ENCODE results near the gene REC8. TPM values are rescaled to one million over a fixed set of nuclear protein-coding genes. Genes with fewer than 3 reads are reported as not detected.
A peak's percentile ranks its signal among the peaks of the same experiment; 100 is the strongest.

The REC8 gene
- total and polyA plus RNA-seq, 10 of the 15 experiments (the other 5 are each of a cell fraction or from before 2014, with no cell fraction given), result 4.2 to 76.9 (median 29.1) TPM

DNA sequence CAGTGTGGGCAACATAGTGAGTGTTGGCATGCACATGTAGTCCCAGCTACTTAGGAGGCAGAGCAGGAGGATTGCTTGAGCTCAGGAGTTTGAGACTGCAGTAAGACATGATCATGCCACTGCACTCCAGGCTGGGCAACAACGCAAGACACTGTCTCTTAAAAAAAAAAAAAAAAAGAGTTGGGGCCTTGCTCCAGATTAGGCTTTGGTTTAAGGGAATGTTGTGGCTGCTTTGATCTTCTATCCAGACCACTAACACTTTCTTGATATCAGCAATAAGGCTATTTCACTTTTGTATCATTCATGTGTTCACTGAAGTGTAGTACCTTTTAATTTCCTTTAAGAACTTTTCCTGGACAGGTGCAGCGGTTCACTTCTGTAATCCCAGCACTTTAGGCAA is 44.2 kb upstream of the REC8 start (continued):
- TF ChIP-seq, protein P1, sequence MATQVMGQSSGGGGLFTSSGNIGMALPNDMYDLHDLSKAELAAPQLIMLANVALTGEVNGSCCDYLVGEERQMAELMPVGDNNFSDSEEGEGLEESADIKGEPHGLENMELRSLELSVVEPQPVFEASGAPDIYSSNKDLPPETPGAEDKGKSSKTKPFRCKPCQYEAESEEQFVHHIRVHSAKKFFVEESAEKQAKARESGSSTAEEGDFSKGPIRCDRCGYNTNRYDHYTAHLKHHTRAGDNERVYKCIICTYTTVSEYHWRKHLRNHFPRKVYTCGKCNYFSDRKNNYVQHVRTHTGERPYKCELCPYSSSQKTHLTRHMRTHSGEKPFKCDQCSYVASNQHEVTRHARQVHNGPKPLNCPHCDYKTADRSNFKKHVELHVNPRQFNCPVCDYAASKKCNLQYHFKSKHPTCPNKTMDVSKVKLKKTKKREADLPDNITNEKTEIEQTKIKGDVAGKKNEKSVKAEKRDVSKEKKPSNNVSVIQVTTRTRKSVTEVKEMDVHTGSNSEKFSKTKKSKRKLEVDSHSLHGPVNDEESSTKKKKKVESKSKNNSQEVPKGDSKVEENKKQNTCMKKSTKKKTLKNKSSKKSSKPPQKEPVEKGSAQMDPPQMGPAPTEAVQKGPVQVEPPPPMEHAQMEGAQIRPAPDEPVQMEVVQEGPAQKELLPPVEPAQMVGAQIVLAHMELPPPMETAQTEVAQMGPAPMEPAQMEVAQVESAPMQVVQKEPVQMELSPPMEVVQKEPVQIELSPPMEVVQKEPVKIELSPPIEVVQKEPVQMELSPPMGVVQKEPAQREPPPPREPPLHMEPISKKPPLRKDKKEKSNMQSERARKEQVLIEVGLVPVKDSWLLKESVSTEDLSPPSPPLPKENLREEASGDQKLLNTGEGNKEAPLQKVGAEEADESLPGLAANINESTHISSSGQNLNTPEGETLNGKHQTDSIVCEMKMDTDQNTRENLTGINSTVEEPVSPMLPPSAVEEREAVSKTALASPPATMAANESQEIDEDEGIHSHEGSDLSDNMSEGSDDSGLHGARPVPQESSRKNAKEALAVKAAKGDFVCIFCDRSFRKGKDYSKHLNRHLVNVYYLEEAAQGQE (IDR thresholded peaks at IDR 0.05; ENCODE audit: low read depth, low read length), result no peak
- TF ChIP-seq MYC (IDR thresholded peaks at IDR 0.05; ENCODE audit: insufficient read depth, insufficient read length, insufficient replicate concordance, low read length, severe bottlenecking) (no peak), GABPA (IDR thresholded peaks at IDR 0.05; ENCODE audit: low read depth) (no peak), RUNX3 (IDR thresholded peaks at IDR 0.05; ENCODE audit: low read length) (peak; percentile 71)

DNA sequence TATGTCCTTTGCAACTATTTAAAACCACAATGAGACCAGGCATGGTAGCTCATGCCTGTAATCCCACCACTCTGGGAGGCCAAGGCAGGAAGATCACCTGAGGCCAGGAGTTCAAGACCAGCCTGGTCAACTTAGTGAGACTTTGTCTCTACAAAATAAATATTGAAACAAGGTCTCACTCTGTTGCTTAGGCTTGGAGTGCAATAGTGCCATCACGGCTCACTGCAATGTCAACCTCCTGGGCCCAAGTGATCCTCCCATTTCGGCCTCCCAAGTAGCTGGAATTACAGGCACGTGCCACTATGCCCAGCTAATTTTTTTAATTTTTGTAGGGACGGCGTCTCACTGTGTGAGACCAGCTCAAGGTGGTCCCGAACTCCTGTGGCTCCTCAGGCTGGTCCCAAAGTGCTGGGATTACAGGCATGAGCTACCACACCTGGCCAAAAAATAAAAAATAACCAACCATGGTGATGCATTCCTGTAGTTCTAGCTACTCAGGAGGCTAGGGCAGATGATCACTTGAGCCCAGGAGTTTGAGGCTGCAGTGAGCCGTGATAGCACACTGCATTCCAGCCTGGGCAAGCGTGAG is 42.4 kb upstream of the REC8 start:
- H3K9me3 ChIP-seq (replicated peaks; ENCODE audit: control insufficient read depth, insufficient read depth, low read length), result no peaks in the 10 kb centered on the region
- ChIA-PET POLR2A (interaction anchor here (0.6 to 17.1 kb wide), 7 partner anchors 7 to 195 kb away, joined by 3 to 276 read pairs (median 4); partner anchors contain the start of genes EMC9, FITM1 and PSME1), SMC1A (ENCODE audit: uncharacterized antibody, unreplicated experiment) (interaction anchor here (1.0 to 1.4 kb wide), 3 partner anchors 8 to 21 kb away, joined by 3 to 4 read pairs (median 3); no protein-coding TSS in a partner anchor), RAD21 (ENCODE audit: unreplicated experiment) (interaction anchor here (0.6 kb wide), 1 partner anchor 19 kb away, joined by 3 read pairs; no protein-coding TSS in a partner anchor), CTCF (interaction anchor here (1.1 kb wide), 1 partner anchor 15 kb away, joined by 3 read pairs; the partner anchor contains the start of genes DCAF11 and NRL)
- H3K27me3 ChIP-seq (replicated peaks in 1 of 2; ENCODE audit: control insufficient read depth in 2 of 2, insufficient read depth in 2 of 2, low read length in 1 of 2), result no peaks in the 10 kb centered on the region
- DNase-seq (ENCODE audit: low read depth, low spot score) (no peak), ATAC-seq (no peak), FAIRE-seq (no peak)
- 89% methylated on average over 8 of the region's 8 CpGs for WGBS (ENCODE audit: insufficient coverage, insufficient replicate concordance, low lambda C conversion rate, missing lambda C conversion rate)
- no peaks in the 10 kb centered on the region for H3K36me3 ChIP-seq (ENCODE audit: control insufficient read depth in 2 of 2, insufficient read depth in 2 of 2, low read length in 1 of 2)
- H3K9ac ChIP-seq (ENCODE audit: control insufficient read depth, insufficient read depth, low read length), result no peak overlapping the region
- intact Hi-C loops (cut with micrococcal nuclease; ENCODE audit: unreplicated experiment), result no loop called here
- in situ Hi-C loops (cut with MboI), result no loop called here
- H3K27ac ChIP-seq (ENCODE audit: control insufficient read depth, insufficient read depth), result no peak overlapping the region
- no peak overlapping the region for H2AFZ ChIP-seq (ENCODE audit: control insufficient read depth, low read depth, low read length)
- BruUV-seq (replicated peaks), result no TSS peak
- no peak overlapping the region for H3K4me2 ChIP-seq (ENCODE audit: control insufficient read depth, insufficient read depth)
- no peak overlapping the region for H3K4me3 ChIP-seq
- no peaks in the 10 kb centered on the region for H4K20me1 ChIP-seq (ENCODE audit: control insufficient read depth, insufficient read depth)
- H3K79me2 ChIP-seq (ENCODE audit: control insufficient read depth, insufficient read depth, low read length), result no peaks in the 10 kb centered on the region
- H3K4me1 ChIP-seq (ENCODE audit: control insufficient read depth, insufficient read depth, low read length), result peaks cover 16% of the 10 kb centered on the region
- TF ChIP-seq EP300 (IDR thresholded peaks at IDR 0.05; ENCODE audit: borderline replicate concordance in 1 of 2, control insufficient read depth in 1 of 2, low read depth in 2 of 2, low read length in 2 of 2) (no peak), ATF2 (IDR thresholded peaks at IDR 0.05; ENCODE audit: low read length) (no peak), LARP7 (IDR thresholded peaks at IDR 0.05) (no peak), CREB1 (IDR thresholded peaks at IDR 0.05; ENCODE audit: low read depth) (no peak), STAT3 (IDR thresholded peaks at IDR 0.05; ENCODE audit: low read depth, low read length) (no peak), EZH2 (IDR thresholded peaks at IDR 0.05; ENCODE audit: borderline replicate concordance, control insufficient read depth, low read depth, low read length) (no peak), MYB (IDR thresholded peaks at IDR 0.05; ENCODE audit: borderline replicate concordance, low read depth, low read length) (no peak), ESRRA (IDR thresholded peaks at IDR 0.05; ENCODE audit: low read length) (no peak), MYC (IDR thresholded peaks at IDR 0.05; ENCODE audit: insufficient read depth, insufficient read length, insufficient replicate concordance, low read length, severe bottlenecking) (no peak)
- TF ChIP-seq, protein P2, sequence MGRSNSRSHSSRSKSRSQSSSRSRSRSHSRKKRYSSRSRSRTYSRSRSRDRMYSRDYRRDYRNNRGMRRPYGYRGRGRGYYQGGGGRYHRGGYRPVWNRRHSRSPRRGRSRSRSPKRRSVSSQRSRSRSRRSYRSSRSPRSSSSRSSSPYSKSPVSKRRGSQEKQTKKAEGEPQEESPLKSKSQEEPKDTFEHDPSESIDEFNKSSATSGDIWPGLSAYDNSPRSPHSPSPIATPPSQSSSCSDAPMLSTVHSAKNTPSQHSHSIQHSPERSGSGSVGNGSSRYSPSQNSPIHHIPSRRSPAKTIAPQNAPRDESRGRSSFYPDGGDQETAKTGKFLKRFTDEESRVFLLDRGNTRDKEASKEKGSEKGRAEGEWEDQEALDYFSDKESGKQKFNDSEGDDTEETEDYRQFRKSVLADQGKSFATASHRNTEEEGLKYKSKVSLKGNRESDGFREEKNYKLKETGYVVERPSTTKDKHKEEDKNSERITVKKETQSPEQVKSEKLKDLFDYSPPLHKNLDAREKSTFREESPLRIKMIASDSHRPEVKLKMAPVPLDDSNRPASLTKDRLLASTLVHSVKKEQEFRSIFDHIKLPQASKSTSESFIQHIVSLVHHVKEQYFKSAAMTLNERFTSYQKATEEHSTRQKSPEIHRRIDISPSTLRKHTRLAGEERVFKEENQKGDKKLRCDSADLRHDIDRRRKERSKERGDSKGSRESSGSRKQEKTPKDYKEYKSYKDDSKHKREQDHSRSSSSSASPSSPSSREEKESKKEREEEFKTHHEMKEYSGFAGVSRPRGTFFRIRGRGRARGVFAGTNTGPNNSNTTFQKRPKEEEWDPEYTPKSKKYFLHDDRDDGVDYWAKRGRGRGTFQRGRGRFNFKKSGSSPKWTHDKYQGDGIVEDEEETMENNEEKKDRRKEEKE (IDR thresholded peaks at IDR 0.05), result no peak
